HEK293 (cell line): Measurements from ENCODE around the gene RBM19.

Experiments
- BCL11B ChIP-seq: fragments of 450-650 bp; formaldehyde crosslinking; IDR thresholded peaks from 2 replicates; pipeline ENCODE4 v1.5.1; 2016; ENCODE audit warnings: low read depth, missing biosample characterization, missing genetic modification characterization
- SP2 ChIP-seq: fragments of 450-650 bp; formaldehyde crosslinking; IDR thresholded peaks from 2 replicates; pipeline ENCODE4 v1.5.1; 2016; ENCODE audit warnings: missing biosample characterization, missing genetic modification characterization
- ZBTB17 ChIP-seq: fragments of 450-650 bp; formaldehyde crosslinking; IDR thresholded peaks from 2 replicates; pipeline ENCODE4 v1.5.1; 2016; ENCODE audit warnings: missing biosample characterization, missing genetic modification characterization
- ZNF221 ChIP-seq: fragments of 450-650 bp; formaldehyde crosslinking; IDR thresholded peaks from 2 replicates; pipeline ENCODE4 v1.5.1; 2017; ENCODE audit warnings: missing biosample characterization, missing genetic modification characterization, borderline replicate concordance
- TF ChIP-seq, protein P1 (sequence below): fragments of 450-650 bp; formaldehyde crosslinking; IDR thresholded peaks from 2 replicates; pipeline ENCODE4 v1.5.1; 2016; ENCODE audit warnings: missing biosample characterization, missing genetic modification characterization
- TF ChIP-seq, protein P2 (sequence below): fragments of 450-650 bp; formaldehyde crosslinking; IDR thresholded peaks from 2 replicates; pipeline ENCODE4 v1.5.1; 2016; ENCODE audit warnings: missing biosample characterization, missing genetic modification characterization
- TF ChIP-seq, protein P3 (sequence below): fragments of 450-650 bp; formaldehyde crosslinking; IDR thresholded peaks from 2 replicates; pipeline ENCODE4 v1.5.1; 2016; ENCODE audit warnings: missing biosample characterization, missing genetic modification characterization, low read depth
- TF ChIP-seq, protein P4 (sequence below): fragments of 450-650 bp; formaldehyde crosslinking; IDR thresholded peaks from 2 replicates; pipeline ENCODE4 v1.5.1; 2016; ENCODE audit warnings: missing biosample characterization, missing genetic modification characterization

DNA sequence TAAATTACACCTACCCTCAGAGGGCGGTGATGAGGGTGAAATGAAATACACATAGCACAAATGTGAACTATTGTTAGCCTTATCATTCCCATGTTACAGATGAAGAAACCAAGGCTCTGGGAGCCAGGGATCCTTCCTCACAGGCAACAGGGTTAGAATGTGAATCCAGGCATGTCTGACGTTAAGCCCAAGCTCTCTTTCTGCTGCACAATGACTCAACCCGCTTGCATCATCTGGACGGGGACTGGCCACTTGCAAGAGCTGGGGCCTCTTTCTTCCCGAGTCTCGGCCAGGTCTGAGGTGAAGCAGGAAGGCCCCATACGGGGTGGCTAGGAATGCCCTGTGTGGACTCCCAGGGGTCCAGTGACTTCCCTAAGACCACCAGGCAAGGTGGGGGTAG lies 105.2 kb downstream of the RBM19 start:
- TF ChIP-seq, protein P1, sequence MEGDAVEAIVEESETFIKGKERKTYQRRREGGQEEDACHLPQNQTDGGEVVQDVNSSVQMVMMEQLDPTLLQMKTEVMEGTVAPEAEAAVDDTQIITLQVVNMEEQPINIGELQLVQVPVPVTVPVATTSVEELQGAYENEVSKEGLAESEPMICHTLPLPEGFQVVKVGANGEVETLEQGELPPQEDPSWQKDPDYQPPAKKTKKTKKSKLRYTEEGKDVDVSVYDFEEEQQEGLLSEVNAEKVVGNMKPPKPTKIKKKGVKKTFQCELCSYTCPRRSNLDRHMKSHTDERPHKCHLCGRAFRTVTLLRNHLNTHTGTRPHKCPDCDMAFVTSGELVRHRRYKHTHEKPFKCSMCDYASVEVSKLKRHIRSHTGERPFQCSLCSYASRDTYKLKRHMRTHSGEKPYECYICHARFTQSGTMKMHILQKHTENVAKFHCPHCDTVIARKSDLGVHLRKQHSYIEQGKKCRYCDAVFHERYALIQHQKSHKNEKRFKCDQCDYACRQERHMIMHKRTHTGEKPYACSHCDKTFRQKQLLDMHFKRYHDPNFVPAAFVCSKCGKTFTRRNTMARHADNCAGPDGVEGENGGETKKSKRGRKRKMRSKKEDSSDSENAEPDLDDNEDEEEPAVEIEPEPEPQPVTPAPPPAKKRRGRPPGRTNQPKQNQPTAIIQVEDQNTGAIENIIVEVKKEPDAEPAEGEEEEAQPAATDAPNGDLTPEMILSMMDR (tag by site-specific recombination) = no peak
- TF ChIP-seq ZNF221 (tag by site-specific recombination) (no peak), ZBTB17 (tag by site-specific recombination) (no peak), BCL11B (tag by site-specific recombination) (no peak), SP2 (tag by site-specific recombination) (no peak)
- TF ChIP-seq, protein P2, sequence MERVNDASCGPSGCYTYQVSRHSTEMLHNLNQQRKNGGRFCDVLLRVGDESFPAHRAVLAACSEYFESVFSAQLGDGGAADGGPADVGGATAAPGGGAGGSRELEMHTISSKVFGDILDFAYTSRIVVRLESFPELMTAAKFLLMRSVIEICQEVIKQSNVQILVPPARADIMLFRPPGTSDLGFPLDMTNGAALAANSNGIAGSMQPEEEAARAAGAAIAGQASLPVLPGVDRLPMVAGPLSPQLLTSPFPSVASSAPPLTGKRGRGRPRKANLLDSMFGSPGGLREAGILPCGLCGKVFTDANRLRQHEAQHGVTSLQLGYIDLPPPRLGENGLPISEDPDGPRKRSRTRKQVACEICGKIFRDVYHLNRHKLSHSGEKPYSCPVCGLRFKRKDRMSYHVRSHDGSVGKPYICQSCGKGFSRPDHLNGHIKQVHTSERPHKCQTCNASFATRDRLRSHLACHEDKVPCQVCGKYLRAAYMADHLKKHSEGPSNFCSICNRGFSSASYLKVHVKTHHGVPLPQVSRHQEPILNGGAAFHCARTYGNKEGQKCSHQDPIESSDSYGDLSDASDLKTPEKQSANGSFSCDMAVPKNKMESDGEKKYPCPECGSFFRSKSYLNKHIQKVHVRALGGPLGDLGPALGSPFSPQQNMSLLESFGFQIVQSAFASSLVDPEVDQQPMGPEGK (tag by site-specific recombination) = no peak
- TF ChIP-seq, protein P3, sequence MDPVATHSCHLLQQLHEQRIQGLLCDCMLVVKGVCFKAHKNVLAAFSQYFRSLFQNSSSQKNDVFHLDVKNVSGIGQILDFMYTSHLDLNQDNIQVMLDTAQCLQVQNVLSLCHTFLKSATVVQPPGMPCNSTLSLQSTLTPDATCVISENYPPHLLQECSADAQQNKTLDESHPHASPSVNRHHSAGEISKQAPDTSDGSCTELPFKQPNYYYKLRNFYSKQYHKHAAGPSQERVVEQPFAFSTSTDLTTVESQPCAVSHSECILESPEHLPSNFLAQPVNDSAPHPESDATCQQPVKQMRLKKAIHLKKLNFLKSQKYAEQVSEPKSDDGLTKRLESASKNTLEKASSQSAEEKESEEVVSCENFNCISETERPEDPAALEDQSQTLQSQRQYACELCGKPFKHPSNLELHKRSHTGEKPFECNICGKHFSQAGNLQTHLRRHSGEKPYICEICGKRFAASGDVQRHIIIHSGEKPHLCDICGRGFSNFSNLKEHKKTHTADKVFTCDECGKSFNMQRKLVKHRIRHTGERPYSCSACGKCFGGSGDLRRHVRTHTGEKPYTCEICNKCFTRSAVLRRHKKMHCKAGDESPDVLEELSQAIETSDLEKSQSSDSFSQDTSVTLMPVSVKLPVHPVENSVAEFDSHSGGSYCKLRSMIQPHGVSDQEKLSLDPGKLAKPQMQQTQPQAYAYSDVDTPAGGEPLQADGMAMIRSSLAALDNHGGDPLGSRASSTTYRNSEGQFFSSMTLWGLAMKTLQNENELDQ = no peak
- TF ChIP-seq, protein P4, sequence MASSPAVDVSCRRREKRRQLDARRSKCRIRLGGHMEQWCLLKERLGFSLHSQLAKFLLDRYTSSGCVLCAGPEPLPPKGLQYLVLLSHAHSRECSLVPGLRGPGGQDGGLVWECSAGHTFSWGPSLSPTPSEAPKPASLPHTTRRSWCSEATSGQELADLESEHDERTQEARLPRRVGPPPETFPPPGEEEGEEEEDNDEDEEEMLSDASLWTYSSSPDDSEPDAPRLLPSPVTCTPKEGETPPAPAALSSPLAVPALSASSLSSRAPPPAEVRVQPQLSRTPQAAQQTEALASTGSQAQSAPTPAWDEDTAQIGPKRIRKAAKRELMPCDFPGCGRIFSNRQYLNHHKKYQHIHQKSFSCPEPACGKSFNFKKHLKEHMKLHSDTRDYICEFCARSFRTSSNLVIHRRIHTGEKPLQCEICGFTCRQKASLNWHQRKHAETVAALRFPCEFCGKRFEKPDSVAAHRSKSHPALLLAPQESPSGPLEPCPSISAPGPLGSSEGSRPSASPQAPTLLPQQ (tag by site-specific recombination) = no peak
